GM18505 (cell line): ENCODE measurements around the gene GGT1.
"Not testable (repeated sequence)": the region's sequence is repeated elsewhere in the genome, so short reads cannot be mapped to it uniquely, and the experiment has no call there.

Experiments
- ATAC-seq: cut with Tn5 transposase; IDR thresholded peaks from one replicate; pipeline ENCODE4 v1.9.1; 2021; ENCODE audit not compliant: unreplicated experiment
- POLR2A ChIP-seq: IDR thresholded peaks from 4 replicates; pipeline ENCODE4 v1.6.1; 2011; ENCODE audit warnings: borderline replicate concordance; ENCODE audit not compliant: insufficient read depth, insufficient read length; ENCODE audit errors: extremely low read depth

The GGT1 gene

GRCh38 chr22:24599514-24599913 is 3.5 kb upstream of the GGT1 start:
- ATAC-seq: no peak
- TF ChIP-seq POLR2A: no peak

GRCh38 chr22:24599958-24600715 is 2.9 kb upstream of the GGT1 start:
- not testable (repeated sequence) for ATAC-seq

GRCh38 chr22:24601217-24602104 is 1.5 kb upstream of the GGT1 start:
- no peak for TF ChIP-seq POLR2A
- ATAC-seq: no peak

GRCh38 chr22:24602105-24602749 is 766 bp upstream of the GGT1 start:
- ATAC-seq: not testable (repeated sequence)

- not testable (repeated sequence) for ATAC-seq
Observed at GRCh38 chr22:24603770-24604629, 1.0 kb downstream of the GGT1 start.

GRCh38 chr22:24606340-24606739 is 3.3 kb downstream of the GGT1 start:
- not testable (repeated sequence) for ATAC-seq

- TF ChIP-seq POLR2A: peak; percentile 69
- ATAC-seq: peak; percentile 57
Observed at GRCh38 chr22:24607429-24607983, 4.5 kb downstream of the GGT1 start.

- not testable (repeated sequence) for ATAC-seq
Observed at GRCh38 chr22:24608327-24608726, 5.3 kb downstream of the GGT1 start.

GRCh38 chr22:24609888-24610287 is 6.9 kb downstream of the GGT1 start:
- not testable (repeated sequence) for ATAC-seq

- not testable (repeated sequence) for ATAC-seq
Observed at GRCh38 chr22:24614794-24615193, 11.8 kb downstream of the GGT1 start.

GRCh38 chr22:24621244-24621643 is 18.3 kb downstream of the GGT1 start:
- not testable (repeated sequence) for ATAC-seq

GRCh38 chr22:24622596-24622995 is 19.6 kb downstream of the GGT1 start:
- not testable (repeated sequence) for ATAC-seq

GRCh38 chr22:24627911-24628310 is 24.9 kb downstream of the GGT1 start:
- ATAC-seq: not testable (repeated sequence)

GRCh38 chr22:24629069-24629468 is 26.1 kb downstream of the GGT1 start:
- ATAC-seq: not testable (repeated sequence)

- ATAC-seq: not testable (repeated sequence)
Observed at GRCh38 chr22:24630812-24631427, 27.9 kb downstream of the GGT1 start.

- ATAC-seq: not testable (repeated sequence)
Observed at GRCh38 chr22:24631430-24632122, 28.6 kb downstream of the GGT1 start.

- not testable (repeated sequence) for ATAC-seq
Observed at GRCh38 chr22:24632642-24633041, 29.6 kb downstream of the GGT1 start.

GRCh38 chr22:24633231-24634023 is 30.4 kb downstream of the GGT1 start:
- not testable (repeated sequence) for ATAC-seq
